ENCODE results near the gene STK36.
A peak's percentile ranks its signal among the peaks of the same experiment; 100 is the strongest.

Gene STK36

DNA sequence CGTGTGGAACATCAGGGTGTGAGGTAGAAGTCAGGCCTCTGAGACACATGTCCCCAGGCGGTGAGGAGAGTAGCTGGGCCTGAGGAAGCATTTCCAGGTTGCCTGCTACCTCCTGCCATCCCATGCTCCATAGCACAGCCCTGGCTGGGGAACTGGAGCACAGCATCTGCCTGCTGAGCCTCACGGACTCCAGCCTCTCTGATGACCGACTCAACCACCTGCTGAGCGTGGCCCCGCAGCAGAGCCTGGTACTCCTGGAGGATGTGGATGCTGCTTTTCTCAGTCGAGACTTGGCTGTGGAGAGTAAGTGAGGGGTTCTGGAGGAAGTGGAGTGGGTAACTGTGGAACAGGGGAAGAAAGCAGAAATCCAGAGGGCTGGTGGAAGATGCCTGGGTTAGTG lies 9.5 kb upstream of the STK36 start:
- no peak for DNase-seq

DNA sequence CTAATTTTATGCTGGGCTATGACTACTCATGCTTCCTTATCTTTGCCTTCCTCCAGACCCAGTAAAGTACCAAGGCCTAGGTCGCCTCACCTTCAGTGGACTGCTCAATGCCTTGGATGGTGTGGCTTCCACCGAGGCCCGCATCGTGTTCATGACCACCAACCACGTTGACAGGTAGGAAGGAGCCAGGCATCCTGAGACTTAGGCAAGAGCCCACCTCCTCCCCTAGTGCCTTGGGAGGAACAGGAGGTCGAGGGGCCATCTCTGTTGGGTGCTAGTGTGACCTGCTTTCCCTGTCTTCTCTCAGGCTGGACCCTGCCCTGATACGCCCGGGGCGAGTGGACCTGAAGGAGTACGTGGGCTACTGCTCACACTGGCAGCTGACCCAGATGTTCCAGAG lies 9.1 kb upstream of the STK36 start:
- DNase-seq, result no peak

DNA sequence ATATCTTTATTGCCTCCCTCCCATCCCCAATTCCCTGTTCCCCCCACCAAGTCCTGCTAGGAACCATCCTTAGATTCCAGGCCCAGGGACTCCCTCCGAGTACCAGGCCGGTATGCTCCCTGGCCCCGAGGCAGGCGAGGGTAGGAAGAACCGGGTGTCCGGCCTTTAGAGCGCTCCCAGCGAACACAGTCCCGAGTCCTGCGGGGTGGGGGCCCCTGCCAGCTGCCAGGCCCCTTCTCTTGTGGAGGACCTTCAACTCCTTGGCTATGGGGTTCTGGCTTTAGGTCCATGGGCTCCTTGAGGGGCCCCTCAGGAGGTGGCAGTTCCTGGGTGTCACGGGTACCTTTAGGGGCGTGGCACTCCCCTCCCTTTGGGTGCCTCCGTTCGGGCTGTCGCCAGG lies 8.0 kb upstream of the STK36 start:
- no peak for DNase-seq

DNA sequence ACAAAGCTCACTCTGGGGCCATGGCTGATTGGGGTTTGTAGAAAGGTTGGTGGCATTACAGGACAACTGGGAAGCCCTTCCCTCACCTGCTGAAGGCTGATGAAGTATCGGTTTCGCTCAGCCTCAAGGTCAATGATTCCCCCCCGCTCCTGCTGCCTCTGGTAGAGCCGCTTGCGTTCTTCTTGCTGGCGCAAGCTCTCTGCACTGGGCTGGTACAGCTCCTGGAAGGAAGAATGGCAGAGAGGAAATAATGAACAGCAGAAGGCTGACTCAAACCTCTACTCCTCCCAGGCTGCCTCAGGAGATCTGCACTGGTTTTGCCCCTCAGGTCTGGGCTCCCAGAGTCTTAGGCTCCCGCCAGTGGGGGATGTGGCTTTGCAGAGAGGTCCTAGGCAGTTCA lies 7.2 kb upstream of the STK36 start:
- no peak for DNase-seq

DNA sequence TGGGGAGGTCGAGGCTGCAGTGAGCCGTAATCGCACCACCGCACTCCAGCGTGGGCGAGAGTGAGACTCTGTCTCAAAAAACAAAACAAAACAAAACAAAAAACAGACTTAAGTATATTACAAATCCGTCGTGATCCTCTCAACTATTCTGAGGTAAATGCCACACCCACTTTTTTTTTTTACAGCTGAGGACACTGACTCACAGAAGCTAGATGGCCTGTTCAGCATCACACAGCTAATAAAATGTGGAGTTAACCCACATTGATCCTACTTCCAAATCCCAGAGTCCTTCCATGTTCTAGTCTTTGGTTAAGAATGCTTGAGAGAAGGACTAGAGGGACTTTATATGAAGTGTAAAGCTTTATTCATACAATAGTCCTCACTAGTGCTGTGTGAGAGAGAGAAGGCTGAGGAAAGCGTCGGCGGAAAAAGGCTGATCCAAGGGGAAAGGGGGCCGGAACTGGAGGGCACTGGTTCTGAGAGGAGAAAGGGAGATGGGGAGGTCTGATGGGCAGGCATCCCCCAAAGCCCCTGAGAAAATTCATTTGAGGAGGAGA lies 711 bp upstream of the STK36 start:
- peak; percentile 41 for DNase-seq

DNA sequence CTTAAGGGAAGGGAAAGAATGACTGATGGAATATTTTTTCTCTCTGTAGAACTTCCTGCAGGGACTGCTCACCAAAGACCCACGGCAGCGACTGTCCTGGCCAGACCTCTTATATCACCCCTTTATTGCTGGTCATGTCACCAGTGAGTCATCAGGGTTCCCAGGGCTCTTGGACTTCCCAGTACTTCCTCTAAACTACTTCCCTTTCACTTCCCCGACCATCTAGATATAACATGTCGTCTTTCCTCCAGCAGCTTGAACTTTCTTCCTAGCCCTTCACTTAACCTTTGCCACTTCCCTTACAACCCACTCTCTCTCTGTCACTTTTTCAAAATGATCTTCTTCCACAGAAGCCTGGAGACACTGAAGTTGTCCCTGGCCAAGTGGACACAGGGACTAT lies 7.2 kb downstream of the STK36 start:
- DNase-seq, result peak; percentile 46

DNA sequence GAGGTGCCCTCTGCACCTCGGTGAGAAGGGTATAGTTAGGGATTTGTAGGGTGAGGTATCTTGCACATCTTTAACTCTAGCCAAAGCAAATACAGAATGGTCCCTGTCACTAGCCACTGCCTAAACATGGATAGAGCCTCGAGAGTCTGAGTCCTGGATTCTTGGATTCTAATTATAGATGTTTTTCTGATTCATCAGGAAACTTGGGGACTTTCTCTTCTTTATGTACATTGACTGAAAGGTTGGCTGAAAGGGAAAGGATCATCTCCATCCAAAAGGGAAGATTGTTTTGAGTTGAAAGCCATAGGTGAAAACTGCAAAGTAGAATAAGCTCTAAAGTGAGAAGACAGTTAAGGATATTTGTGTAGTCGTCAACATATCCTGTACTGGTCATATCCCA lies 8.2 kb downstream of the STK36 start:
- no peak for DNase-seq

DNA sequence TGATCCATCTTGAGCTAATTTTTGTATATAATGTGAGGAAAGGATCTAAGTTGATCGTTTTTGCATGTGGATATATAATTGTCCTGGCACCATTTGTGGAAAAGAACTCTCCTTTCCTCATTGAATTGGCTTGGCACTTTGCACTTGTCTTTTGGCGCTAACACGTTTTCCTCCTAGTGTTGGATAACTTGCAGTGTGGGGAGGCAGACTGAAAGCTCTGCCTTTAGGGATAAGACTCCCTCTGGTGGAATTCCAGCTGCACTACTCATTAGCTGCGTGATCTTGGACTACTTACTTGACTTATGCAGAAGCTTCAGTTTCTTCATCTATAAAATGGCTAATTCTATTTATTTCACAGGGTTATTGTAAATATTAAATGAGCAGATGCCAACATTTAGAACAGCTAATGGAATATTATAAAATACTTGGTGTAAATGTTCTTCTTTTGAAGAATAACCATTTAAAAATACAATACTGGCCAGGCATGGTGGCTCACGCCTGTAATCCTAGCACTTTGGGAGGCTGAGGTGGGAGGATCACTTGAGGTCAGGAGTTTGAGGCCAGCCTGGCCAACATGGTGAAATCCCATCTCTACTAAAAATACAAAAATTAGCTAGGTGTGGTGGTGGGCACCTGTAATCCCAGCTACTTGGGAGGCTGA lies 15.6 kb downstream of the STK36 start:
- peak; percentile 76 for DNase-seq

DNA sequence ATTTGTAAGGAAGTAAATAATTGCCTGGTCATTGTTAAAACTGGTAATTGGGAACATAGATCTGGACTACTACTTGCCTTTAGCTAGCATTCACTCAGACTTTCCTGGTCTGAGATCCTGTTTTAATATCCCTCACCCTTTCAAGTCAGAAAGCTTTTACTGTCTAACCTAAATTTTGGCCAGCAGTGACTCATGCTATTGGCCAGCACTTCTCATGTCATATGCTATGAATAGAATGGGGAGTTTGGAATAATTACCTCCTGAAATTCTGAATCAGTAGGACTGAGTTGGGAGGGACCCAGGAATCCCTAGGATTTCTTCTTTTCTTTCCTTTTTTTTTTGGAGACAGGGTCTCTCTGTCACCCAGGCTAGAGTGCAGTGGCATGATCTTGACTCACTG lies 19.3 kb downstream of the STK36 start:
- DNase-seq, result peak; percentile 37

DNA sequence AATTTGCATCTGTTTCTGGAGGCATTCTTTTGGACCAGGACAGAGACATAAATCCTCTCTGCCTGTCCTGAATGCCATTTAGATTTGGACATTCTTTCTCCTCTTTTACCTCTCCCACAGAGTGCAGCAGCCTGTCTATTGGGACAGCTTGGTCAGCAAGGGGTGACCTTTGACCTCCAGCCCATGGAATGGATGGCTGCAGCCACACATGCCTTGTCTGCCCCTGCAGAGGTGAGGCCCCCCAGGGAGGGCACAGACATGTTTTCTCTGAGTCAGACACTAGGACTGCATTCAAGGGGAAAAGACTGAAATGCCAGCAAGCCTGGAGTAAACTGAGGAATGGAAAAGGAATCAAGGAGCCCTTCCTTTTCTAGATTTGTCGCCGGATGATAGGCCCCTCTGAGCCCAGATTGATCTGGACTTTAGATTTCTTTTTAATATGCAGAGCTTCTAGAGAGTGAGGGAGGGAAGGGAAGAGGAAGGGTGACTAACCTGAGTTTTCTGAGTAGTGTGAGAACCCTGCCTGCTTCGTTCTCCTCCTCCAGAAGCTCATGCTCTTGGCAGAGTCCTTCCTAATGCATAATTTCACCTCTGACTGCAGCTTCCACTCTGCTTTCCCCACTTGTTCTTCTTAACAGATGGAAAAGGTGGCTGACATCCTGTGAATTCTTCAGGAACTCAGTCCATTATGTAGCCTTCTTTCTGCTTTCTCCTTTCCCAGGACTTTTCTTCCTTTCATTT lies 22.7 kb downstream of the STK36 start:
- peak; percentile 57 for DNase-seq

DNA sequence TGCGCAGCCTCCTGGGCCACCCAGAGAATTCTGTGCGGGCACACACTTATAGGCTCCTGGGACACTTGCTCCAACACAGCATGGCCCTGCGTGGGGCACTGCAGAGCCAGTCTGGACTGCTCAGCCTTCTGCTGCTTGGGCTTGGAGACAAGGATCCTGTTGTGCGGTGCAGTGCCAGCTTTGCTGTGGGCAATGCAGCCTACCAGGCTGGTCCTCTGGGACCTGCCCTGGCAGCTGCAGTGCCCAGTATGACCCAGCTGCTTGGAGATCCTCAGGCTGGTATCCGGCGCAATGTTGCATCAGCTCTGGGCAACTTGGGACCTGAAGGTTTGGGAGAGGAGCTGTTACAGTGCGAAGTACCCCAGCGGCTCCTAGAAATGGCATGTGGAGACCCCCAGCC lies 27.0 kb downstream of the STK36 start:
- DNase-seq, result no peak

DNA sequence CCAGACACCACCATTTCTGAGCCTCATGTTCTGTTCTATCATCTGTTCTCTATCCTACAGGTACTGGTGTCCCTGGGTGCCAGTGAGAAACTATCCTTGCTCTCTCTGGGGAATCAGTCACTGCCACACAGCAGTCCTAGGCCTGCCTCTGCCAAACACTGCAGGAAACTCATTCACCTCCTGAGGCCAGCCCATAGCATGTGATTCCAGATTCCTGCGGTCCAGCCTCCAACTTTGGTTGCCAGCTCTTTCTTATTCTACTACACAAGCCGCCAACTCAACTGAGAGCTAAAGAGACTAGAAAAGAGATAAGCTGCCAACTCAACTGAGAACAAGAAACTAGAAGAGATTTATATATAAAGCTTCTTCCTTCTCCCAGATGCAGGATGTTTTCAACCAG lies 29.9 kb downstream of the STK36 start:
- DNase-seq, result no peak

DNA sequence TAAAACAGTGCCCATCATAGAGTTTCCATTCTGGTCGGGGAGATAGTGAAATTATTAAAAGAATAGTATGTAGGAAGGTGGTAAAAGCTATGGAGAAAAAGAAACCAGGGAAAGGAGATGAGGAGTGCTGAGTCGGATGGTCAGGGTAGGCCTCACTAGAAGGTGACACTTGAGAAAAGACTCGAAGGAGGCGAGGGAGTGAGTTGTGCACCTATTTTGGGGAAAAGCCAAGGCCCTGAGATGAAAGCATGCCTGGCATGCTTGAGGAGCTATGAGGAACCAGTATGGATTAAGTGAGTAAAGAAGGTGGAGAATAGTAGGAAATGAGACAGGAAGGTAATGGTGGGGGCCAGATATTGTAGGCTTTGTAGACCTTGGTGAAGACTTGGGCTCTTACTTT lies 31.5 kb downstream of the STK36 start:
- DNase-seq, result no peak

DNA sequence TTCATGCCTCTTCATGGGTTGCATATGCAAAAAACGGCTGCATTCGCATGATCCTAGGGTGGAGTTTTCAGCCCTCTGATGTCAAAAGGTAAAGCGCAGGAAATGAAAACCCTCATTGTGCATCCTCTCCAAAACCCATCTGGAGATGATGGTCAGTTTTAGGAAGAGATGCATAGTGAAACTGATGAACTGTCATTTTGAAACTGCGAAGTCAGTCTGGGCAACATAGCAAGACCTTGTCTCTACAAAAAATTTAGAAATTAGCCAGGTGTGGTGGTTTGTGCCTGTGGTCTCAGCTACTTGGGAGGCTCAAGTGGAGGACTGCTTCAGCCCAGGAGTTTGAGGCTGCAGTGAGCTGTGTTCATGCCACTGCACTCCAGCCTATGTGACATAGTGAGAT lies 36.2 kb downstream of the STK36 start:
- DNase-seq, result no peak

DNA sequence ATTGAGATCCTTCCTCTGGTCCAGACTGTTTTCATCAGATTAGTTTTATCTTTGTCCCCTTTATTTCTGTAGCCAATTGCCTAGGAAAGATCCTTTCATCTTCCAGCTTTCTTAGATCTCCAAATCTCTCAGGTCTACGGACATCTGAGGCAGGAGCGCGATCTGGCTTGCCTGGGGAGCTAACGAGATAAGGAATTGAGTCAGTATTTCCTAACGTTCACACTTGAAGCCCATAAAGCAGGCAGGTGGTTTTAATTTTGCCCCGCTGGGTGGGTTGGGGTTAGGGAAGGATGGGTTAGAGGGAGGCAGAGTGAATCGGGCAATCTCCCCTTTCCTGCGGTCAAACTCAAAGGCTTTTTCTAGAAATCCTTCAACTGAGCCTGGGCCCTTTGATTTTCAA lies 38.0 kb downstream of the STK36 start:
- DNase-seq, result no peak

DNA sequence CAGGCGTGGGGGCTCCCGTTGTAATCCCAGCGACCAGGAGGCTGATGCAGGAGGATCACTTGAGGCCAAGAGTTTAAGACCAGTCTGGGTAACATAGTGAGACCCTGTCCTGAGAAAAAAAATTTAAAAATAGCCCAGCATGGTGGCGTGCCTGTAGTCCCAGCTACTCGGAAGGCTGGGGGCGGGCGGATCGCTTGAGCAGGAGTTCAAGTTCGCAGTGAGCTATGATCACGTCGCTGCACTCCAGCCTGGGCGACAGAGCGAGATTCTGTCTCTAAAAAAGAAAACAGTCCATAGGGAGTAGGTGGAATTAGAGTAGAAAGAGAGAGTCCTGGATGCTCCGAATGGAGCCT lies 38.4 kb downstream of the STK36 start:
- no peak for DNase-seq

DNA sequence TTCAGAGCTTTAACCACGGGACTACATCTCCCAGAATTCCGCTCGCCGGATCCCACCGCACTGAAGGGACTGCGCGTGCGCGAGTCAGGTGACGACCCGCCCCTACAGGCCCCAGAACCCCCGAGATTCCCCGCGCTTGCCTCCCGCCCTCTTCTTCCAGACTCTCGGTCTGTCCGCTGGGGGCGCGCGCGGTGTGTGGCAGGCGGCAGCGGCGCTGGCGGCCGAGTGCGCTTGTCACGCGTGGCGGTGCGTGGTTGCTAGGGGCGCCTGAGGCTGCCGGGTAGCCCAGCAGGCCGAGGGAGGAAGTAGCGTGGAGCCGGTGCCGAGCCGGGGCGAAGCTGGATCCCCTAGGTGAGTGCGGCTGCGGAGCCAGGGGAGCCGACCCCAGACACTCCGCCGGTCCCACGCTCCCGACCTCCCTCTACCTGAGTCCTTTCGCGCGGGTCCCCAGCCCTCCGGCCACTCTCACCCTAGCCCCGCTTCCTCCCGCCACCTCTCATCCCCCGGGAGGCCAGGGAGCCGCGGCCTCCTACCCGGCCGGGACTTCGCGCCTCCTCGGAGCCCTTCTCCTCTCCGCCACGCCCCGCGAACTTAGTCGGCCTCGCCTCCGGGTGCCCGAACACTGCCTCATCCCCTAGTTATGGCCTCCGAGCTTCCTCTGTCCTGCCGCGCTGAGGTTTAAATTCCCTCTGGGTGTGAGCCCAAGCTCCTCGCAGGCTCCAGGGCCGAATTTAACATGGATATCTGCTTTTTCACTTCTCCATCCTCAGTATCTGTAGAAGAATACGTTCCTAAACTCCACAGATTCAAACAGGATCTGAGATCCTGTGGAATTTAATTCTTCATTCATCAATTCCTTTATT lies 39.0 kb downstream of the STK36 start, which contains the start of gene TTLL4:
TTLL4 (plus strand) TSS at position 149 of the 863 bp plus-strand sequence. CDS start 26,842 bp downstream, outside the sequence.
- DNase-seq, result peak; percentile 96

DNA sequence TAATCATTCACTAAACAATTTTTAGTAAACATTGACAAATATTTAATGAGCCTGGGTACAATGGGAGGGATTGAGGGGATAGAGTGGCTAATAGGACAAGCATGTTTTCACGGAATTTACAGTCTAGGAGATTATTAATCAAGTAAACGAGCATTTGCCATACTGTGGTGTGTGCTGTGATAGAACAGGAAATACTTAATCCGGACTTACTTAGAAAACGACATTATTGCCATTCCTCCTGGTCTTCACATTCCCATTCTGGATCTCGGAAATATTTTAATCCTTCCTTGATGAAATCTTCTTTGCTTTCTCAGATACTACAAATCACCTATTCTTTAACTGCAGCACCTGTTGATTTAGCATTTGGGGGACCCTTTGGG lies 39.7 kb downstream of the STK36 start:
- peak; percentile 26 for DNase-seq

DNA sequence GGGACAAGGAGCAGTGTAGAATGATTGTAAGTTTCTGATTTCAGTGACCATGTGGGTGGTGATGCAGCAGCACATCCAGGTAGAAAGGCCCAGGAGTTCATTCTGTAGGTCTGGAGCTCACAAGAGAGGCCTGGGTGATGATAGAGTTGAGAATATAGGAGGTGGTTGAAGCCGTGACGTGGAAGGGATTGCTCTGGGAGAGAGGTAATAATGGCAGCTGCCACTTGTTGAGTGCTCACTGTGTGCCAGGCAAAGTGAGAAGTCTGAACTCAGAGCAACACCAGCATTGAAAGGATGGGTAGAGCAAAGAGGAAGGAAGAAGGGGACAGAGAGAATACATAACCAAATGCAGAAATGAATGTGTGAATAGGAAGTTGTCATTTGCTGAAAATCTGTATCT lies 42.0 kb downstream of the STK36 start:
- no peak for DNase-seq

DNA sequence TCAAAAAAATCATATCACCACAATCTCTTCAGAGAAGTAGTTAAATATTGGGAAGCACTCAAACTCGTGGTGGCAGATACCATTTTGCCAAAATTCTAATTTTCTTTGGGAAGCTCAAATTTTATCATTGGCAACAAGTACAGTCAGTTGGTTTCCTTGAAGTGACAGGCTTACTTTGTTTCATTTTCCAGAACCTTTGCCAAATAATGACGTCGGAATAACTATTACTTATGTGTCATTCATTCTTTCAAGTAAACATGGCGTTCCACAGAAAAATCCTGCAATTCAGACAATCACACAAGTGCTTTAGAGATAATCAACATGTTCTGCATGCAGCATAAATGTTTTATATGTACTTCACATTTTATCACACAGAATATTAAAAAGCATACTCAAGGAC lies 44.2 kb downstream of the STK36 start:
- DNase-seq, result no peak

DNA sequence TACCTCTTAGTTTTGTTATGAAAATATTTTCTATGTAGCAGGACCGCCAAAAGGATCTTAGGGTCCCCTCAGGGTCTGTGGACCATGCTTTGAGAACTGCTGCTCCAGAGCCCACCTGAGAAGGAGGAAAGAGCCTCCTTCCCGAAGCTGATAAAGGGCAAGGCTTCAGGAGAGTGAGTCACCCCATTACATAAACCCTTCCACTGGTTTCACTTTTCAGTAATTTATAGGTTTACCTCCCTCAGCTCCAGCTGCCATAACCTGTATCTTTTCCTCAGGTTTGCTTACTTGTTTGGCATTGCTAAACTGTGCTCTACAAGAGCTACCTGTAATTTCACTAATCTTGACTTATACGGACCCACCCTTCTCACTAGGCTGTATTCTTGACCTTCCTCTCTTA lies 45.4 kb downstream of the STK36 start:
- peak; percentile 21 for DNase-seq

DNA sequence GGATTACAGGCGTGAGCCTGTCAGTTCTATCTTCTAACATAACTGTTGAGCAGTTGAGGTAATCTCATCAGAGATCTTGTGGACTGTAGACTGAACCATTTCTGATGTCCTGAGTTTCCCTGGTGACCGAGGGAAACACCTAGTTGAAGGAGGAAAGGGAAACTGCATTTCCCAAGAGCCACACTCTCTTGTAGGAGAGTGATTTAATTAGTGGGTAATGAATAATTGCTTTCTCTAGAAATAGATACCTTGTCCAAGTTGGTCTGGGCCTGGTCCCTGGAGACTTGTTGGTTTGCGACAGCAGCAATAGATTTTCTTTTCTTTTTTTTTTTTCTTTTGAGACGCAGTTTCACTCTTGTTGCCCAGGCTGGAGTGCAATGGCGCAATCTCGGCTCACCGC lies 46.2 kb downstream of the STK36 start:
- DNase-seq, result no peak

DNA sequence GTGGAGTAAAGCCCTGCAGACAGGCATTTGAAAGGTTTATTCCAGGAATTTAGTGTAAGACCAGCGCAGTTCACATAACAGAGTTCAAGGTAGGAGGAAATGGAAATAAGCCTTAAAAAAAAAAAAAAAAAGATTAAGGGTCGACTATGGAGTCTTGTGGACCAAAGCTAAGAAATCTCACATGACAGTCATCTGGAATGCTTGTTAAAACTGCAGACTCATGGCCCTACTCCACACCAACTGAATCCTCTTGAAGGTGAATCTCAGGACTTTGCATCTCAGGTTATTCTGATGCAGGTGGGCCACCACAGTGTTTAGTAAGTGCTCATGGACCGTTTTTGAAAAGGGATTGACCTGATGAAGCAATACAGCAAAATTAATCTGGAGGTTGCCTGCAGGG lies 47.6 kb downstream of the STK36 start:
- no peak for DNase-seq

Data from EL (cell line).